ENCODE data around the gene C11orf86. TPM values are rescaled to one million over a fixed set of nuclear protein-coding genes. Genes with fewer than 3 reads are reported as not detected.
A peak's percentile ranks its signal among the peaks of the same experiment; 100 is the strongest.

Gene C11orf86
- total and polyA plus RNA-seq, 3 experiments from 2014 or later = not detected

DNA sequence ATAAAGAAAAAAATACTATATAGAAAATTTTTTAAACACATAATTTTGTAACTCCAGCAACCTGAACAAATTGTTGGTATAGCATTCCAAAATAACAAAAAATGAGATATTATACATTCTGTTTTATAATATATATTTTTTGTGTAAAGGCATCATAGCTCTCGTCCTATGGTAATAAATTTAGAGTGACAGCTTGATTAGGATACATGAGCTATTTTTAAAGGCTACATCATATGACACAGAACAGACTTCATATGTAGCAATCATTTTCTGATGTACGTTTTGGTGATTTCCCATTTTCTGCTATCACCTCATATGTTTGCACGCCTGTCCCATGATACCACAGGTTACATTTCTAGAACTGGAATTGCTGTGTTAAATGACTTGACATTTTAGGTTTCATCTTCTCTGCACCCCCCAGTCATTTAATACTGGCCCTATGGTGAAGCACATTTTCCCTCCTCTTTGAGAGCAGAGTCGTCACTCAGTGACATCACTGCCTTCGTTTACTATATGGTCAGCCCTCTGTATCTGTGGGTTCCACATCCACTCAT lies 36.4 kb upstream of the C11orf86 start:
- H3K4me1 ChIP-seq (ENCODE audit: insufficient read depth, low read length) = no peaks in the 10 kb centered on the region
- ChIA-PET POLR2A (no interaction called here), CTCF (no interaction called here)
- H3K9me3 ChIP-seq (ENCODE audit: low read length) = no peaks in the 10 kb centered on the region
- no peaks in the 10 kb centered on the region for H3K36me3 ChIP-seq (ENCODE audit: insufficient read depth, low read length)
- no peak overlapping the region for H3K4me3 ChIP-seq (ENCODE audit: low read length)
- no peak overlapping the region for H3K4me3 Mint-ChIP-seq
- H3K27me3 Mint-ChIP-seq = no peaks in the 10 kb centered on the region
- H3K36me3 Mint-ChIP-seq = peaks cover 0 to 1% (median 0%) of the 10 kb centered on the region in 3 donors
- H3K4me1 Mint-ChIP-seq = no peaks in the 10 kb centered on the region
- H3K27ac ChIP-seq (ENCODE audit: low read depth, low read length) = no peak overlapping the region
- no peaks in the 10 kb centered on the region for H3K9me3 Mint-ChIP-seq
- DNase-seq = no peak
- no peaks in the 10 kb centered on the region for H3K27me3 ChIP-seq (ENCODE audit: insufficient read depth, low read length, poor library complexity, severe bottlenecking)
- no peak overlapping the region for H3K27ac Mint-ChIP-seq

DNA sequence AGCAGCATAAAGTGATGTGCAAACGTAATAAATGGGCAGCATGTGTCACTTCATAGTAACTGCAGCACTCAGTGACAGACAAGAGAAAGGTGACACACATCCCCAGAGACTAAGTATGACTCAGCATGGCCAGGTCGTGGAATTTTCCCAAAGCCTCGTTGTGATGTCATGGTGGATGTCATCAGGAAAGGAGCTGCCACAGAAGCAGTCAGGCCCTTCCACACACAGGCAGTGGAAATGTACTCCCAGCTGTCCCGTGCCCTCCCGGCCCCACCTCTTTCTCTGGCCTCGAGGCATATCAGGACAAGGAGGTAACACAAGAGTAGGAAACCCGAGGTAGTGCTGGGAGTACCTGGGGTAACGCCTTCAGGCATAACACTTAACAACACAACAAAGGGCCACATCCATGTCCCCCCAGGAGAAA lies 25.0 kb upstream of the C11orf86 start:
- no peaks in the 10 kb centered on the region for H3K36me3 Mint-ChIP-seq
- Histone ChIP-seq H3K27ac (ENCODE audit: low read depth, low read length) (peak overlapping the region; percentile 11), H3K4me1 (ENCODE audit: insufficient read depth, low read length) (no peaks in the 10 kb centered on the region), H3K9me3 (ENCODE audit: low read length) (no peaks in the 10 kb centered on the region), H3K36me3 (ENCODE audit: insufficient read depth, low read length) (no peaks in the 10 kb centered on the region), H3K27me3 (ENCODE audit: insufficient read depth, low read length, poor library complexity, severe bottlenecking) (no peaks in the 10 kb centered on the region), H3K4me3 (ENCODE audit: low read length) (no peak overlapping the region)
- no peak overlapping the region for H3K4me3 Mint-ChIP-seq
- H3K27me3 Mint-ChIP-seq = no peaks in the 10 kb centered on the region
- DNase-seq = no peak
- H3K9me3 Mint-ChIP-seq = no peaks in the 10 kb centered on the region
- ChIA-PET CTCF (no interaction called here), POLR2A (no interaction called here)
- H3K4me1 Mint-ChIP-seq = no peaks in the 10 kb centered on the region
- H3K27ac Mint-ChIP-seq = peak overlapping the region in 1 of 8 donors; percentile 83

DNA sequence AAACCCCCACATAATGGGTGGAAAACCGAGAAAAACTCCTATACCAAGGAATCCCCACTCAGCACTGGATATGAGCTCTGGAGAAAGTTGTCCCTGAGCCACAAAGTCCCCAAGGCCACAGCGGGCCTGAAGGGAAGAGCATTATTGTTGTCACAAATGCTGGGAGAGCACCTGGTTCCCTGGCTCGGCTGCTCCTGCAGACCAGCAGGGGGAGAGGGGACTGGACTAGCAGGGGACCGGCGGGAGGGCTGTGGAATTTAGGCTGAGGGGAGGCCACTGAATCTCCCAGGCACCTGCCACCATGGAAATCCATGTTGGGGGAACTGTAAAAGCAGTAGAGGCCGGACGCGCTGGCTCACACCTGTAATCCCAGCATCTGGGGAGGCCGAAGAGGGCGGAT lies 24.0 kb upstream of the C11orf86 start:
- no peak for DNase-seq
- Histone ChIP-seq H3K36me3 (ENCODE audit: insufficient read depth, low read length) (no peaks in the 10 kb centered on the region), H3K4me1 (ENCODE audit: insufficient read depth, low read length) (no peaks in the 10 kb centered on the region), H3K27ac (ENCODE audit: low read depth, low read length) (no peak overlapping the region), H3K4me3 (ENCODE audit: low read length) (no peak overlapping the region), H3K27me3 (ENCODE audit: insufficient read depth, low read length, poor library complexity, severe bottlenecking) (no peaks in the 10 kb centered on the region), H3K9me3 (ENCODE audit: low read length) (no peaks in the 10 kb centered on the region)
- Mint-ChIP-seq H3K4me1 (no peaks in the 10 kb centered on the region), H3K27ac (no peak overlapping the region), H3K9me3 (no peaks in the 10 kb centered on the region), H3K36me3 (no peaks in the 10 kb centered on the region), H3K4me3 (no peak overlapping the region), H3K27me3 (no peaks in the 10 kb centered on the region)
- POLR2A ChIA-PET = no interaction called here
- CTCF ChIA-PET = no interaction called here

DNA sequence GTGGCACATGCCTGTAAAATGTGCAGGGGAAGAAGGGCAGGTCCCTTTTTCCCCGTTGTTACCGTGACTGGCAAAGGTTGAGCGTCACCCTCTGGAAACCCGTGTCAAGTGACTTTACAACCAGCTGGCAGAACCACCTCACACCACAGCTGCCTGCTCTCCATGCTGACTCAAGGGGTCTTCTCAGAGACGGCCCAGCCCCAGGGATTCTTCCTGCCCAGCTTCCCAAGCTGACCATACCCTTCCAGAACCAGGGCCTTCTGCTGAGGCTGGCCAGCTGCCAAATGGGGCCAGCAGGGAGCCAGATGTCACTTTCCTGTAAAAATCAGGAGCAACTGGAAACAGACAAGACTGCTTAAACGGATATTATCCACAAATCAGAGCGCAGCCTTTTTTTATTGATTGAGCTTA lies 23.2 kb upstream of the C11orf86 start:
- no peak overlapping the region for H3K27ac Mint-ChIP-seq
- Histone ChIP-seq H3K4me1 (ENCODE audit: insufficient read depth, low read length) (no peaks in the 10 kb centered on the region), H3K36me3 (ENCODE audit: insufficient read depth, low read length) (no peaks in the 10 kb centered on the region), H3K27ac (ENCODE audit: low read depth, low read length) (no peak overlapping the region), H3K27me3 (ENCODE audit: insufficient read depth, low read length, poor library complexity, severe bottlenecking) (no peaks in the 10 kb centered on the region), H3K4me3 (ENCODE audit: low read length) (no peak overlapping the region), H3K9me3 (ENCODE audit: low read length) (no peaks in the 10 kb centered on the region)
- POLR2A ChIA-PET = interaction anchor here (0.6 kb wide), 1 partner anchor 338 kb away, joined by 7 read pairs; no protein-coding TSS in a partner anchor
- no peaks in the 10 kb centered on the region for H3K36me3 Mint-ChIP-seq
- CTCF ChIA-PET = no interaction called here
- H3K4me3 Mint-ChIP-seq = no peak overlapping the region
- DNase-seq = no peak
- H3K9me3 Mint-ChIP-seq = no peaks in the 10 kb centered on the region
- no peaks in the 10 kb centered on the region for H3K27me3 Mint-ChIP-seq
- H3K4me1 Mint-ChIP-seq = peaks cover 2 to 4% (median 3%) of the 10 kb centered on the region in 3 donors

DNA sequence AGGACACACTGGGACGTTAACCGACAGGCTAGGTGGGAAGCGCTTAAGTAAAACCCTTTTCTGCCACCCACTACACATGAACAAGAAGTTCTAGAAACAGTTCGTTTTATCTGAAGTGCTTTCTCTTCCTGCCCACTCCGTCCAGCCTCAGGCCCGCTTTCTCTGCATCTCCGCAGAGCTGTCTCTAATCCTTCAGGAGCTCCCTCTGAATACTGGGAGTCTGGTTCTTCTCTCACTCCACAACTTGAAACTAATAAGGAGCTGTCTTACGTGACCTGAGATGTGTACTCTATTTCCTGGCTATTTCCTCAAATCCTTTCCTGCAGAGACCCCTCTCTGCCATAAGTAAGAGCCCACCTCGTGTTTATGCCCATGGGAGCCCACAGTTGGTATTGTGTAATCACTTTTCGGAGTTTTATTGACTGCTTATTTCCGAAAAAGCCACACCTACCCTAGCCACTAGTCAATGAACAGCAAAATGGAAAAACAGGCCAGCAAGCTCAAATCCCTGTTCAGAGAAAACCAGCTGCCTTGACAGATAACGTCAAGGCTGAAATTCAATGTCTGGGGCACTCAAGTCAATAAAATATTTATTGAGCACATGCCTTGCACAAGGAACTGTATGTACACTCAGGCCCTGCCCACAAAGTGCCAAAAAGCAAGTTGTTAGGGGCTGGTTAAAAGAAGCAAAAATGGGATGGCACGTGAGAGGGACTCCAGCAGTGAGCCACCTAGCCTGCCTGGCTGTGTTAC lies 21.8 kb upstream of the C11orf86 start:
- DNase-seq = no peak
- no peak overlapping the region for H3K27ac ChIP-seq (ENCODE audit: low read depth, low read length)
- ChIA-PET CTCF (no interaction called here), POLR2A (no interaction called here)
- Mint-ChIP-seq H3K27ac (no peak overlapping the region), H3K9me3 (no peaks in the 10 kb centered on the region), H3K36me3 (peaks cover 0 to 1% (median 0%) of the 10 kb centered on the region in 3 donors), H3K27me3 (no peaks in the 10 kb centered on the region), H3K4me1 (peaks cover 7 to 12% (median 11%) of the 10 kb centered on the region in 3 donors), H3K4me3 (no peak overlapping the region)
- no peak overlapping the region for H3K4me3 ChIP-seq (ENCODE audit: low read length)
- no peaks in the 10 kb centered on the region for H3K9me3 ChIP-seq (ENCODE audit: low read length)
- peaks cover 5% of the 10 kb centered on the region for H3K4me1 ChIP-seq (ENCODE audit: insufficient read depth, low read length)
- no peaks in the 10 kb centered on the region for H3K36me3 ChIP-seq (ENCODE audit: insufficient read depth, low read length)
- H3K27me3 ChIP-seq (ENCODE audit: insufficient read depth, low read length, poor library complexity, severe bottlenecking) = no peaks in the 10 kb centered on the region

DNA sequence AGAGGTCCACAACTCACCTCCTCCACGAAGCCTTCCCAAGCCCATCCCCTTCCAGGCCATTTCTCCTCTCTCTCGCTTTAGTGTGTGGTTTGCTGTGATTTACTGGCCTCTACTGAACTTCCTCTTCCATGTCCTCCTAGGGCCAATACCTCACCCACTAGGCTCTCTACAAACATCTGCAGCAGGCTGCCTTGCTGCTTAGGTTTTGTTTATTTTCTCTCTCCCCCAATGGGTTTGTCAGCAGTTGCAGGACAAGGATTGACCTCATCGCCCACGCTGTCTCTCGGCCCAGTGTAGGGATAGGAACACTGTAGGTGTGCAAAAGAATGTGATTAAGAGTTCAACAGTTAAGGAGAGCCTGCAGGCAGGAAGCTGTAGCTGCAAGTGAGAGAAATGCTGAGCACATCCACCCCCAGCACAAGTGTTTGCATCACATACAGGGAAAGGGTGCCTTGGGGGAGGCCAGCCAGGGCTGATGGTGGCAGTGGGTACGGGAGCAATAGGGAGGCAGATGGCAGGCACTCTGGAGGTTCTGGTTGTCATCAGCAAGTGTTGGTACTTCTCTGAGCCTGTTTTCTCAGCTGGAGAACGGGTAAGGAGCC lies 18.3 kb upstream of the C11orf86 start:
- H3K4me3 Mint-ChIP-seq = peak overlapping the region; percentile 76 to 89 (median 80)
- Histone ChIP-seq H3K9me3 (ENCODE audit: low read length) (no peaks in the 10 kb centered on the region), H3K36me3 (ENCODE audit: insufficient read depth, low read length) (no peaks in the 10 kb centered on the region), H3K27ac (ENCODE audit: low read depth, low read length) (no peak overlapping the region), H3K4me1 (ENCODE audit: insufficient read depth, low read length) (peaks cover 14% of the 10 kb centered on the region), H3K27me3 (ENCODE audit: insufficient read depth, low read length, poor library complexity, severe bottlenecking) (no peaks in the 10 kb centered on the region), H3K4me3 (ENCODE audit: low read length) (no peak overlapping the region)
- POLR2A ChIA-PET = no interaction called here
- peaks cover 17 to 24% (median 21%) of the 10 kb centered on the region in 3 donors for H3K4me1 Mint-ChIP-seq
- H3K27ac Mint-ChIP-seq = peak overlapping the region in 7 of 8 donors; percentile 10 to 93 (median 72)
- peaks cover 0 to 2% (median 0%) of the 10 kb centered on the region in 3 donors for H3K36me3 Mint-ChIP-seq
- peaks cover 0 to 1% of the 10 kb centered on the region in 2 donors for H3K27me3 Mint-ChIP-seq
- H3K9me3 Mint-ChIP-seq = no peaks in the 10 kb centered on the region
- CTCF ChIA-PET = no interaction called here
- peak in 1 of 5 donors; percentile 5 for DNase-seq

DNA sequence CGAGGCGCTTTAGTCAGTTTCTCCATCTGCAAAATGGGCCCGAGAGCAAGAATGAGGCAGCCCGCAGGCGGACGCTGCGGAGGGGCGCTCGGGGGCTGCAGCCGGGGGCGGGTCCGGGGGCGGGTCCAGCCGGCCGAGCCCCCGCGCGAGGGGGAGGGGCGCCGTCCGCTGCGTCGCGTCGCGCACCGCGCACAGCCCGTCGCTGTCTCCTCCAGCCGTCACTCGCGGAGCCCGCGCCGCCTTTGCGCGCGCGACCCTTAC lies 17.2 kb upstream of the C11orf86 start:
- Histone ChIP-seq H3K36me3 (ENCODE audit: insufficient read depth, low read length) (no peaks in the 10 kb centered on the region), H3K4me1 (ENCODE audit: insufficient read depth, low read length) (peaks cover 14% of the 10 kb centered on the region), H3K9me3 (ENCODE audit: low read length) (no peaks in the 10 kb centered on the region), H3K27ac (ENCODE audit: low read depth, low read length) (peak overlapping the region; percentile 47), H3K4me3 (ENCODE audit: low read length) (peak overlapping the region; percentile 63), H3K27me3 (ENCODE audit: insufficient read depth, low read length, poor library complexity, severe bottlenecking) (no peaks in the 10 kb centered on the region)
- H3K4me1 Mint-ChIP-seq = peaks cover 17 to 24% (median 21%) of the 10 kb centered on the region in 3 donors
- no peaks in the 10 kb centered on the region for H3K9me3 Mint-ChIP-seq
- H3K27me3 Mint-ChIP-seq = peaks cover 0 to 1% of the 10 kb centered on the region in 2 donors
- peaks cover 0 to 2% (median 0%) of the 10 kb centered on the region in 3 donors for H3K36me3 Mint-ChIP-seq
- DNase-seq = no peak
- ChIA-PET CTCF (no interaction called here), POLR2A (interaction anchor here (0.6 to 1.0 kb wide), 2 partner anchors 440 to 443 kb away, joined by 3 to 7 read pairs; partner anchors contain the start of gene PPP1CA)
- H3K4me3 Mint-ChIP-seq = peak overlapping the region; percentile 84 to 97 (median 90)
- peak overlapping the region in 7 of 8 donors; percentile 42 to 93 (median 69) for H3K27ac Mint-ChIP-seq

DNA sequence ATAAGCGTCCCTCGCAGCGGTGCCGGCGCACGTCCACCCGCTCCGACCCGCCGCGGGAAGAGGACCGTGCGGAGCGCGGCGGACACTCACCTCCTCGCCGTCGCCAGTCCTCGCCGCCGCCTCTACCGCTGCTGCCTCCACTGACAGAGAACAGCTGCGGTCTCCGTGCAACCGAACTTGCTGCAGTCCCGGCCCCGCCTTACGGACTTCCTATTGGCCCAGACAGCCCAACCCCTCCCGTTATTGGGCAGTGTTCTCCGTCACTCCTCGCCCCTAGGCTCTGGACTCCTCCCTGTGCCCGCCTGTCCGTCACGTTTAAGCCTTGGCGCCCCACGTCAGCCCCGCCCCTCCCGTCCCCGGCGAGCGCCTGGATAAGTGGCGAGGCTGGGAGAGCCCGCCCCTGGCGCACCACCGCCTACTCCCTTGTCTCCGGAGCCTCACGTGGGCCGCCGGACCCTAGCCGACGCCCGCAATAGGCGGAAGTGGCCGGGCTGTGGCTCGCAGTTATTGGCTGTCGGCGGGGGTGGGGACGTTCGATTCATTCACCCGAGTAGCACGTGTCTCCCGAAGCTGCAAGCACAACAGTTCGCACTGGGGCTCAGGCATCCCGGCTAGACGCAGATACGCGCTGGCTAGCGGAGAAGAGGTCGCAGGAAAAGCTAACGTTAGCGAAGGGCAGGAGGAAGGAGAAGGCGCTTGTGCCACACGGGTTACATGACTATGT lies 16.7 kb upstream of the C11orf86 start, which contains the start of gene PC:
Gene PC (minus strand): TSS at position 152 of the 724 bp plus-strand sequence. CDS start 86,224 bp downstream, outside the sequence.
- H3K27ac ChIP-seq (ENCODE audit: low read depth, low read length) = peak within 1 kb of the TSS; percentile 47
- peak within 1 kb of the TSS; percentile 54 to 93 (median 88) for H3K27ac Mint-ChIP-seq
- peaks cover 0 to 1% of the 10 kb centered on the region in 2 donors for H3K27me3 Mint-ChIP-seq
- no peaks in the 10 kb centered on the region for H3K36me3 ChIP-seq (ENCODE audit: insufficient read depth, low read length)
- H3K27me3 ChIP-seq (ENCODE audit: insufficient read depth, low read length, poor library complexity, severe bottlenecking) = no peaks in the 10 kb centered on the region
- peaks cover 17 to 24% (median 21%) of the 10 kb centered on the region in 3 donors for H3K4me1 Mint-ChIP-seq
- CTCF ChIA-PET = no interaction called here
- POLR2A ChIA-PET = interaction anchor here (0.6 to 1.6 kb wide), 3 partner anchors 116 to 669 kb away, joined by 3 read pairs; partner anchors contain the start of genes PPP1CA and YIF1A
- peak within 1 kb of the TSS; percentile 63 for H3K4me3 ChIP-seq (ENCODE audit: low read length)
- H3K36me3 Mint-ChIP-seq = peaks cover 0 to 2% (median 0%) of the 10 kb centered on the region in 3 donors
- H3K4me1 ChIP-seq (ENCODE audit: insufficient read depth, low read length) = peaks cover 14% of the 10 kb centered on the region
- no peaks in the 10 kb centered on the region for H3K9me3 Mint-ChIP-seq
- H3K4me3 Mint-ChIP-seq = peak within 1 kb of the TSS; percentile 84 to 97 (median 90)
- peak; percentile 94 to 98 (median 97) for DNase-seq
- no peaks in the 10 kb centered on the region for H3K9me3 ChIP-seq (ENCODE audit: low read length)

Measured in CD8-positive, alpha-beta memory T cell (primary cell).